HG03196 (cell line): ENCODE results near the gene GOLGA3.
"Not testable (repeated sequence)": the region's sequence is repeated elsewhere in the genome, so short reads cannot be mapped to it uniquely, and the experiment has no call there.

Experiments used
- ATAC-seq: cut with Tn5 transposase; IDR thresholded peaks from one replicate; pipeline ENCODE4 v1.9.1; 2021; ENCODE audit not compliant: unreplicated experiment

The GOLGA3 gene

DNA sequence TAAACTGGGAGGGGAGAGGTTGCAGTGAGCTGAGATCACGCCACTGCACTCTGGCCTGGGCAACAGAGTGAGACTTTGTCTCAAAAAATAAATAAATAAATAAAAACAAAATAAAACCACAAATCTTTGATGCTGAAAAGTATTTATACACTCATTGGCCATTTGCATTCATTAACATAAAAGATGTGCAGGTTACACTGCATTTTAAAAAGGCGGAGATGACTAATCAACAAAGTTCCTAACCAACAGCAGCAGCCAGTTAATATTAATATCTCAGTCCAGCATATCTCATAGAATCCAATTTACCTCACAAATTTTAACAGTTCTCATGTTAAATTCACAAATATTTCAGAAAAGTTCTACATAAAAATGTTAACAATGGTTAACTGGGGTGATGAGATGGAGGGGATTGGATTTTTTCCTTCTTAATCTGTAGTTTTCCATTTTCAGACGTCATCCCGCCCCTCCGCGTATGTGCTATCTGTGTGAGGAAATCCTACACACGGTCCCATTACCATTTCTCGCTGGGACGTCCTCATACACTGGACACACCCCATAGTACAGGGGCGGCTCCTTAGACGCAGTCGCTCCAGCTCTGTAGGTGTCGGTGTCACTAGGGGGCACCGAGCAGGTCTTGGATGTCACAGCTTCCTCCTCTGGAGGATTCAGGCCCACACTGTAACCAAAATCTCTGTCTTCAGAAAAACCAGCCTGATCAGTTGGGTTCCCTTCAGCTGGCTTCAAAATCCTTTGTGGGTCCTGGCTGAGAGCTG is 74.3 kb downstream of the GOLGA3 start:
- no peak for ATAC-seq

DNA sequence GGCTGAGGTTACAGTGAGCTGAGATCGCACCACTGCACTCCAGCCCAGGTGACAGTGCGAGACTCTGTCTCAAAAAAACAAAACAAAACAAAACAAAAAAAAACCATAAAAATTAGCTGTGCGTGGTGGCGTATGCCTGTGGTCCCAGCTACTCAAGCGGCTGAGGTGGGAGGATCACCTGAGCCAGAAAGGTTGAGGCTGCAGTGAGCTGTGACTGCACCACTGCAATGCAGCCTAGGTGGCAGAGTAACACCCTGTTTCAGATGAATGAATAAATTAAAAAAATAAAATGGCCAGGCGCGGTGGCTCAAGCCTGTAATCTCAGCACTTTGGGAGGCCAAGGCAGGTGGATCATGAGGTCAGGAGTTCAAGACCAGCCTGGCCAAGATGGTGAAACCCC is 75.0 kb downstream of the GOLGA3 start:
- not testable (repeated sequence) for ATAC-seq

DNA sequence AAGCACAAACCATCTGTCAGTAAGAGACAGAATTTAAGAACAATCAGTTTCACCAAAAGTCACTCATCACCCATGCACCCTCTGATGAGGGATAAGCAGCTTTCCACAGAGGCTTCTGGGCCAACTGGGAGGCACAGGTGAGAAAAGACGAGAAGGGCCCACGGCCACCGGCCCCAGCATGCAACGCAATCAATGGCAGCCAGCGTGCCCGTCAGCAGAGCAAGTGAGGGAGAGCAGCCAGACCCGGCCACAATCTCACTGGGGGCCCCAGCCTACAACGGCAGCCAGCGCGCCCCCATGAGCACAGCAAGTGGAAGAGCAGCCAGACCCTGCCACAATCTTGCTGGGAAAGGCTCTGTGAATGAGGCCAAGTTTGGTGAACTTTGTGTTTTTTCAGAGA is 80.3 kb downstream of the GOLGA3 start:
- no peak for ATAC-seq

DNA sequence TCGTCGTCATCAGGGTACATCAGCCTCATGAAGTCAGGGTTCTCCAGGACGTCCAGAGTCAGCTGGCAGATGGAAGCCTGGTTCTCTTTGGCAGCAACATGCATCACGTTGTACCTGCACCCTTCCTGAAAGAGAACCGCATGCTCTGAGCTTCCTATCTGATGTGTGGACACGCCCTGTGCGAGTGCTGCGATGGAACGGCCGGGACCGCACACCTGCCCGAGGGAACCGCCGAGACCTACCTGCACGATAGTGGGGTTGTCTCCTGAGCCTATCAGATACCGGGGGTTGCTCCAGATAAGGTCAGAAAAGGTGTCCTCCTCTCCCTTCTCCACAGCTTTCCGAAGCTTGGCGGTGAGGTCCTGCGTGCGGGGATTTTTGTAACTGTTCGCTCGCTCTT is 80.8 kb downstream of the GOLGA3 start:
- ATAC-seq = no peak

DNA sequence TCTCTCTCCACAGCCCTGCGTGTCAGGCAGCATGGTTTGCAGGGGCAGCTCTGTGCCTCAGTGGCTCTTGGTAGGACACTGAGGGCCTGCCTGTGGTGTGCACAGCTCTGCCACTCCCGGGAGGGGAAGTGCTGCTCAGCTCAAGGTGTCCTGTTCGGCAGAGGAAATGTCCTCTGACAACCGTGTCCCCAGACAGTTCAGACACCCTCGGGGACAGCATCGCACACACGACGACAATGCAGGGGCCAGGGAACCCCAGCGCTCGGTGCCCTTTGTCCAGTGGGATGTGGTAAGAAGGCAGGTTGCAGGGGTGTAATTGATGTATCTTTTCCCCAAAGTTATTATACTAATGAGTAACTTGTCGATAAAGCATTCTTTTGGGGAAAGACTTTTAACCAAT is 81.3 kb downstream of the GOLGA3 start:
- no peak for ATAC-seq

DNA sequence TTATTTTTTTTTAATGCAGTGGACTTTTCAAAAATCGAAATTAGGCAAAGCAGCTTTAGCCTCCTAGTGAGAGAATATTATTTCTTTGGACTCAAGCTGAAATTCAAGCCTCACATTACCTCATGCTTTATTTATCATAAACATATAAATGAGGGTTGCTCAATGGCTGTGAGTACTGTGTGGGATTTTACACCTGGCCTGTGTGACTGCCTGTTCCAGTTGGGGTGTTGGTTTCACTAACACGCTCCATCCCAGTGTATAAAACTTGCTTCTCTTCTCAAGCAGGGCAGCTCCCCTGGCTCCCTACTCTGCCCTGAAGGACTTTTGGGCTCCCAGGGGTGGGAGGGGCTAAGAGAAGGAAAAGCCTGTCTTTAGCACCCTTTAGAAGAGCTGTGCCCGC is 82.1 kb downstream of the GOLGA3 start:
- ATAC-seq = no peak

DNA sequence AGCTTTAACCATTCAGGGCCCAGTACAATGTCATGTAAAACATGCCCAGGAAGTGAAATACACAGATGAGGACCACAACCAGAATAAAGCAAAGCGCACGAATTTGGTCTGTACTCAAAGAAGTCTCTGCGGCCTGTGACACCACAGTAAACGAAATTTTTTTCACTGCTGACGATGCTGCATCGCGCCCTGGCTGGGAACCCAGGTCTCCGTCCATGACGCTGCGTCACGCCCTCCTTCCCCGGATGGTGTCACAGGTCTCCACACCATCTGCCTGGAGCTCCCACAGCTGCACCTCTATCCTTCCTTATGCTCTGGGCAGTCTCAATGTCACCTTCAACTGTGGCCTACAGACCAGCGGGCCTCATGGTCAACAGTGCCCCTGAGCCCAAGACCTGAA is 84.8 kb downstream of the GOLGA3 start:
- ATAC-seq = no peak

DNA sequence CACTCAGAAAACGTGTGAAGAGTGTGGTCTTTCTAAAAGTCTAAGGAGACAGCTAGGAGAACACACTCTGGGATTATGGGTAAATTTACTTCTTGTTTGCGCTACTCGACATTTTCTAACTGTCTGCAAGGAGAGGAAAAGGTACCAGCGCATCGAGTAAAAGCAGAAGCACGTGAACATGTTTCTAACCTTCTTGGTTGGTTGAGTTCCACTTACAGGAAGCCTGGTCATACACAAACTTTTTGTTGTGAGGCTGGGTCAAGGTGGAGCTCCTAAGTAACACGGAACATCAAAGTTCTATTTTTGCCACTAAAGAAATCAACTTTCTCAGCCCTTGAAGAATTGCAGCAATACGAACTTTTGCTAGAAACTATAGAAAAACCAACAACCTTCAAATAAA is 87.0 kb downstream of the GOLGA3 start:
- no peak for ATAC-seq

DNA sequence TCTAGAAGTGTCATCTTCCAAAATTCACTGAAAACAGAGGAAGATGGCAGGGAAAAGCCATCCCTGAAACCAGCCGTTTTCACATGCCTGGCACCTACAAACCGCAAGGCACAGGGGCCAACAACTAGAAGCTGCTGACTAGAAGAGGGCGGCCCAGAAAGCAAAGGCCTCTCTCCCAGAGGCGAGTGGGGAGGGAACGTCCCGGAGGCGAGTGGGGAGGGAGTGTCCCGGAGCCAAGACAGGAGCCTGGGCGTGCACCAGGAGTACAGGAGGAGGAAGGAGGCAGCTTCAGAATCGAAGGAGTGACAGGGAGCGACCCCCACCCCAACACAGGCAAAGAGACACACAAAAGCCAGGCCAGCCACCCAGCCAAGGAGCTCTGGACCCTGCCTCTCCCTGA is 88.0 kb downstream of the GOLGA3 start:
- ATAC-seq = no peak

DNA sequence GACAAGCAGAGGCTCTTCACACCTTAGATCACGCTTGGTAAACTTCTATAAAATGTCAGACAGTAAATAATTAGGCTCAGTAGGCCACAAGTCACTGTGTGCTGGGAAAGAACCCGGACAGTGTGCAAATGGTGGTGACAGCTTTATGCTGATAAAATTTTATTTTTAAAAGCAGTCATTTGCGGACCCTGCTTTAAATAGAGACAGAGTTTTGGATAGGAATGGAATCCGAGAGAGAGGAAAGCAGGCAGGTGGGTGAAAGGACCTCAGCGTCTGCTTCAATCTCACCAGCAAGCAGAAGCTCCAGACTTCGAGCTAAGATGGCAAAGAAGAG is 88.4 kb downstream of the GOLGA3 start:
- no peak for ATAC-seq

DNA sequence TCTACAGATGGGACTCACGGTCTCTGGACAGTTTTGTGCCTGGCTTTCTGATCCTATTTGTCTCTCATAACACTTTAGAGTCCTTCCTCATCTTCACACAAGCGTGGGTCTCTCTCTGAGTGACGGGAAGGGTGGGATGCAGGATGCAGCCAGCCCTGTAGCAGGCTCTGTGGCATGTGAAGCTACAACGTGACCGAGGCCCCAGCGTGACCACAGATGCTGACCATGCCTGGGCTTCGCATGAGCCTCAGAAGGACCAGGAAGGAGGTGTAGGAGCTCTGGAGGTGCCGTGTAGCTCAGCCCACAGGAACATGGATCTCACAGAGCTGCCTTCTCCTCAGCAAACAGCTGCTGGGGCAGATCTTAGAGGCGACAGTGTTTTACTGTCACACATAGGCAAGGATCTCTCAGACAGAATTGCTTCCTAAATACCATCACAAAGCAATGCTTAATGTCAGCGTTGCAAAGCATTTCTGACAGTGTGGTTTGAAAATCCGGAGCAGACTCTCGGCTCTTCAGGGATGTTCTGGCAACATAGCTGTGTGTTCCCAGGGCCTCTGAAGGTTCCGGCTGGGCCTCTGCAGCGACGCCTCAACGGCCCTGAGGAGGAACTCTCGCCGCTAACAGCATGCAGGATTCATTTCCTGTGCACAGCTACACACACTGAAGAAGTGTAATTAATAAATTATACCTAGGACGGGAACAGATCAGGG is 88.9 kb downstream of the GOLGA3 start:
- no peak for ATAC-seq

DNA sequence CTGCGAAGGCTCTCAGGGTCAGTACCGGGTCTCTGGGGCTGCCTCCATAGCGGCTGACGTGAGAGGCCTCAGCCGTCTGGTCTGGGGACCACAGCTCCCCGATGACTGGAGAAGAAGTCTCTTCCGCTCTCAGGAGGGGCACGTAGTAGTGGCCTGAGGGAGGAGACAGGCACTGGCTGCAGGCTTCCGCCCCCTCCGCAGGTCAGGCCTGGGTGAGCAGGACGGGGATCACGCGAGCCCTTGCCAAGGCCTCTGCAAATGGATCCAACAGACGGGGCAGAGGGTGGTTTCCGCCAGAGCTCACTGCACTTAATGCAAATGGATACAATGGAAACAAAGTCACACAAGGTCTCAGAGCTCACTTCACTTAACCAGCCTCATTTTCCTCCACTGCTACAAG is 91.8 kb downstream of the GOLGA3 start:
- no peak for ATAC-seq

DNA sequence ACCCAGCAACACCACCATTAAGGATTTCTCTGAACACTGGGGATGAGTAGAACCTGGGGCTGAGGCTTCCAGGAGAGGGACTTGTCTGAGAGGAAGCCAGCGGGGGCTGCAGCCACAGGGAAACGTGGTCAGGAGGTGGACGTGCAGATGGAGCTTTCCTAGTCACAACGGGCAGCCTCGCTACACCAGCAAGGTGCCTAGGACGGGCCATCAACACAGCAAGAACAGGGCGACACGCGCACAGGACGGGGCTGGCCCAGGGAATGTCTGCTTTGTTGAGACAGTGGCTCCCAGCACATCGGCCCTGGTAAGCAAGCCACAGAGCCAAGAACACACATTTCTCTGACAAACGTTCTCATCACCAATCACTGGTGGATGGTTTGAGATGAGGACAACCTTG is 92.3 kb downstream of the GOLGA3 start:
- ATAC-seq = no peak

DNA sequence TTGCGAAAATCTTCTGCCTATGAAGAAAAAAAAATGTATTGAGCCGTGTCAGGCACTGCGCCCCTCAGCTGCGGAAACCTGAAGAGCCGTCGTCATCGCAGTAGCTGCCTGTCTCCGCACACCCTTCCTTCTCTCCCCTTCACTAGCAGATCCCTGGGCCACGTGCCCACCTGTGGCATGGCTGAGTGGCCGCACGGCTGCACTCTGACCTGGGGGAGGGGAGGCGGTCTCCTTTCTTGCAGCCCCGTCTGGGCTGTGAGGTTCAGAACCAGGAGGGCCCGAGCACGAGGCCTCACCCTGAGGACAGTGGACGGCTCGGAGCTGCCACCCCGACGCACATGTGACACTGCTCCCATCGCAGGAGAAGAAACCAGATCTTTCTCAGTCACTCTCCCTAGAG is 93.2 kb downstream of the GOLGA3 start:
- ATAC-seq = no peak

DNA sequence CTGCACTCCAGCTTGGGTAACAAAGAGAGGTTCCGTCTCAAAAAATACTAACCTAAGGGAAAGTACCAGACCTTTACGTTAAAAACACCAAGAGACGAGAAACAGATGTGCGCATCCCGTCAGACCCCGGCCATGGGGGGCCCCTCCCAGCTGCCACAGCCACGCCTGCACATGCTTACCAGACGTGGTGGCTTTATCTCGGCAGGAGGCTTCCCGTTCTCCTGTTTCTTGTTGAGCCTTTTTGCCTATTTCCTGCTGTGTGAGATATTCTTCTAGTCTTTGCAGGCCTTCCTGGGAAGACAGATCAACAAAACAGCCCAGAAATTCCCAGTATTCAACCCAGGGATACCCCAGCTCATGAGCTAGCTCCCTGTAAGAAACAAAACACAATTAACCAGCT is 94.5 kb downstream of the GOLGA3 start:
- no peak for ATAC-seq

DNA sequence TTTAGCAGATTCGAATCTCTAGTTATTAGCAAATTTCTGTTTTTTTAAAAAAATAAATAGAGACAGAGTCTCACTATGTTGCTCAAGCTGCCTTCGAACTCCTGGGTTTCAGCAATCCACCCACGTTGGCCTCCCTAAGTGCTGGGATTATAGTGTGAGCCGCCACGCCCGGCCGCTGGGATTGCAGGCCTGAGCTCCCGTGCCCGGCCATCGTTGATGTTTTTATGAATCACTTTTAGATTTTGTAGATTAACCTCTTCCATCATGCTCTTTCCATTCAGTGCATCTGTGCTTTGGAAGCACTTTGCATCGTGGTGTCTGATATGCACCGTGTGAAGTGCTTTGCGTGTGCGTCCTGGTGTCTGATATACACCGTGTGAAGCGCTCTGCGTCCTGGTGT is 97.1 kb downstream of the GOLGA3 start:
- no peak for ATAC-seq

DNA sequence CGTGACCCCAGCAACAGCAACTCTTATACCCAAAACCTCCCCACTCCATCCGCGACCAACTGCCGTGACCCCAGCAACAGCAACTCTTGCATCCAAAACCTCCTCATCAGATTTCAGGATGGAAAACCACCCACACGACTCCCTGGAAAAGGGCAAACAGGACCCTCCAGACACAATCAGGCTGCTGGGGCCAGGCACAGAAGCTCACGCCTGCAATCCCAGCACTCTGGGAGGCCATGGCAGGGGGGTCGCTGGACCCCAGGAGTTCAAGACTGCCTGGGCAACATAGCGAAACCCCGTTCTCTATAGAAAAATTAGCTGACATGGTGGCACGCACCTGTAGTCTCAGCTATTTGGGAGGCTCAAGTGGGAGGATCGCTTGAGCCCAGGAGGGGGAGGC is 98.3 kb downstream of the GOLGA3 start:
- no peak for ATAC-seq

DNA sequence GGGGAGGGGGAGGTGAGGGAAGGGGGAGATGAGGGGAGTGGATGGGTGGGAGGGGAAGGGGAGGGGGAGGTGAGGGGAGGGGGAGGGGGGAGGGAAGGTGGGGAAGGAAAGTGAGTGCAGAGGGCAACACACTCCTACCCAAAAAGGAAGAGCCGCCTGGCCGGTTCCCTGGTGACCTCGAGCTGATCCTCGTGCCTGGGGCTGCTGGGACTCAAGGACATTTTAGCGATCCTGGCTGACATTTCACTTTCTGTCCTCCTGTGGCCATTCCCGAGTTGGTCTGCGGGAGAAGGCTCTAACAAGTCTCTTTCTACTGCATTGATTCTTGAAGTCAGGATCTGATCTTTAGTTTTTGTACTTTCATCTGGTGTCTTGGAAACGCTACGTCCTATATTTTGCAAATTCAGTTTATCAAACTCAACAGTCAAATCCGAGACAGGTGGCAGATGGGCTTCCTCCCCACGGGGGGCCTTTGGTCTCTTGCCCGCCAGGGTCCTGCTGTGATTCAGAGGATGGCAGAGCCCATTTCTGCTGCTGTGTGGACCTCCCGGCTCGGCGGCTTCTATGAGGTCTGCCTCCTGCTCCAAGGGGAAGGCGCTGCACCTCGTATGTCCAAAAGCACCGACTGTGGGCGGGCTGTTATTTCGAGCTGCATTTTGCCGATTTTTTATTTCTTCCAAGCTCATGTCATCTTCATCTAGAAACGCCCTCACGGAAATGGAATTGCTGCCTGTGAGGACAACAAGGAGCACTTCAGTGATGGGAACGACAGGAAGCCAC is 98.9 kb downstream of the GOLGA3 start:
- no peak for ATAC-seq

DNA sequence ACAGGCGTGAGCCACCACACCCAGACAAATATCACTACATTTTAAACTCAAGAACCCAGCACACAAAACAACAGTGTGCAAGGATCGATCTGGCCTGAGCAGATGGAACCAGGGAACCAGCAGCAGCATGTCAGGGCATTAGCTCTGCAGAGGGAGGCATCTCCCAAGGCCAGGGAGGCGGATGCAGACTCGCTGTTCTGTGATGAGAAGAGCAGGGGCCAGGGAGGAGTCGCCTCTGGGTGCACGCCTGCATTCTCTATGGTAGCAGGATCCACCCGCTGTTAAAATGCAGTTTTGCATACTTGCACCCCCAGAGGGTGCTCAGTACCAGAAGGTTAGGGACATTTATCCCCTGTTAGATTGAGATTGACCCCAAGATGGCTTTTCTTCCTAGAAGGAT is 100.2 kb downstream of the GOLGA3 start:
- ATAC-seq = no peak

DNA sequence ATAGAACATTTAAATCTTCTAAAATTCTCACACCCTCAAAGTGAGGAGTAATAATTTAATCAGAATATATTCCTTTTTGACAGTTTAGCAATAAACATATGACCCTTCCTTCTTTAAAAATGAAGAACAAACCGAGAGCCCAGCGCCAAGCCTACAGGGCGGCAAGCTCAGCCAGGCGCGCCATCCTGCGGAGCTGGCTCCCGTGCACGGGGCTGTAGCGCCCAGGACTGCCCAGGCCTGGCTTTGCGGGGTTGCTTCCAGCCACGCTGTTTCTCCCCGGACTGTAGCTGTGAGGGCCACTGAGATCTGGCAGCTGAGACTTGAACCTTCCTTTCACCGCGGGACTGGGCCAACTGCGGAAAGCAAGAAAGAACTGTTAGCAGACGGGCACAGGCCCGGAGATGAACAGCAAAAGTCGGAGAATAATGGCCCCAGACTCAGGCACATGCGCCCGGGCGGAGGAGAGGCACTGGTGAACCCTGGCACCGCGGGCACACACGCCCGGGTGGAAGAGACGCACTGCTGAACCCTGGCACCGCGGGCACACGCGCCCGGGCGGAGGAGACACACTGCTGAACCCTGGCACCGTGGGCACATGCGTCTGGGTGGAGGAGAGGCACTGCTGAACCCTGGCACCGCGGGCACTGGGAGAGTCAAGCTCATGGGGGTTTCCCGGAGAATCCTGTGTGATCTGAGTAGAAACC is 101.4 kb downstream of the GOLGA3 start:
- ATAC-seq = no peak

DNA sequence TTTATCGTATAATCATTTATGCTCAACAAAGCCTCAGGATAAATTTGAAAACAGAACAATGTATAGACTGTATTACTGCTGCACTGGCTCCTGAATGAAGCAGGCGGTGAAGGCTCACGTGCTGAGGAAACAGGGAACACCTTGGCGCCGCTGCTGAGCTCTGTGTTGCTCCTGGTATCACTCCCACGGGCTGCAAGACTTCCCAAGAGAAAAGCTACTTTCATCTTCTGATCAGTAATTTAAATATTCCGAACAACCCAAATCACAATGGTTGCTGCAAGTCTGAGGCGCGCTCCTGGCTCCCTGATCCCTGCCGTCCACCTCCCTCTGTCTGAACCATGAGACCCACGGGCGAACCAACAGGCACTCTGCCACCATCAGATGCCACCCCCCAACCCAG is 102.3 kb downstream of the GOLGA3 start:
- ATAC-seq = no peak
